ENCODE data around the gene RIPK1. TPM values are rescaled to one million over a fixed set of nuclear protein-coding genes. Genes with fewer than 3 reads are reported as not detected.
"Not testable (repeated sequence)": the region's sequence is repeated elsewhere in the genome, so short reads cannot be mapped to it uniquely, and the experiment has no call there.

RIPK1 gene
- total RNA-seq, 1 experiment from 2014 or later, result 15.5 TPM

DNA sequence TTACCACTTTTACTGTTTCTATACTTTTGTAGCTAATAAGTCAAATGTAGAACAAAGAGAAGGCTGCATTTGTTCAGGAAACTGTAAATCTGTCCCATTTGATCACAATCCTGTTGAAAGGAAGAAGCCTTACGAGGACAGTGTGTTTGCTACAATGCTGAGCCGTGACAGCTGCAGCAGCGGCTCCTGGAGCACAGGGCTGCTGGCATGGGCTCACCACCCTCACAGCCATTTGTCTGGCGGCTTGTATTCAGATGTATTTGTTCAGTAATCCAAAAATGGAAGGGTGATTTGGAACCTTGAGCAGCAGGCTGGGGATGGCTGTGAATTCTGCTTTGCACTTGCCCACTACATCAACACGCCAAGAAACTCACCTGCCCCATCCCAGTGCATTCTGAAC is 83.4 kb downstream of the RIPK1 start:
- BruUV-seq (replicated peaks), result no TSS peak
- POLR2A ChIA-PET, result no interaction called here

DNA sequence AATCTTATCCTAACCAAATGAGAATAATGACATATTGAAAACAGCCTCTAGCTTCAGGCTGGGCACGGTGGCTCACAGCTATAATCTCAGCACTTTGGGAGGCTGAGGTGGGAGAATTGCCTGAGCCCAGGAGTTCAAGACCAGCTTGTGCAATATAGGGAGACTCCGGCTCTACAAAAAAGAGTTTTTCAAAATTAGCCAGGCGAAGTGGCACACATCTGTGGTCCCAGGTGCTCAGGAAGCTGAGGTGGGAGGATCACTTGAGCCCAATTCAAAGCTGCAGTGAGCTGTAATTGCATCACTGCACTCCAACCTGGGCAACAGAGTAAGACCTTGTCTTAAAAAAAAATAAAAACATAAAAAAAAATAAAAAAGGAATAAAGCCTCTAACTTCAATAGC is 84.4 kb downstream of the RIPK1 start:
- Histone ChIP-seq H3K27me3 (replicated peaks; ENCODE audit: control insufficient read depth, insufficient read depth, low read length) (no peaks in the 10 kb centered on the region), H3K4me1 (no peaks in the 10 kb centered on the region), H3K4me3 (ENCODE audit: low read depth, low read length) (no peak overlapping the region), H3K36me3 (ENCODE audit: control insufficient read depth, insufficient read depth, low read length) (peaks cover 2% of the 10 kb centered on the region), H3K9me3 (no peaks in the 10 kb centered on the region)
- intact Hi-C loops (cut with micrococcal nuclease; ENCODE audit: unreplicated experiment), result no loop called here
- Mint-ChIP-seq H3K4me1 (ENCODE audit: low read depth, unreplicated experiment) (no peaks in the 10 kb centered on the region), H3K36me3 (ENCODE audit: insufficient read depth, unreplicated experiment) (peaks cover 32% of the 10 kb centered on the region), H3K27ac (ENCODE audit: unreplicated experiment) (no peak overlapping the region), H3K27me3 (ENCODE audit: insufficient read depth, unreplicated experiment) (no peaks in the 10 kb centered on the region), H3K9me3 (ENCODE audit: unreplicated experiment) (no peaks in the 10 kb centered on the region), H3K4me3 (ENCODE audit: unreplicated experiment) (no peak overlapping the region)
- CTCF ChIA-PET, result no interaction called here
- POLR2A ChIA-PET, result no interaction called here
- TSS peak; percentile 43 for BruUV-seq (replicated peaks)
- TF ChIP-seq, protein P1, sequence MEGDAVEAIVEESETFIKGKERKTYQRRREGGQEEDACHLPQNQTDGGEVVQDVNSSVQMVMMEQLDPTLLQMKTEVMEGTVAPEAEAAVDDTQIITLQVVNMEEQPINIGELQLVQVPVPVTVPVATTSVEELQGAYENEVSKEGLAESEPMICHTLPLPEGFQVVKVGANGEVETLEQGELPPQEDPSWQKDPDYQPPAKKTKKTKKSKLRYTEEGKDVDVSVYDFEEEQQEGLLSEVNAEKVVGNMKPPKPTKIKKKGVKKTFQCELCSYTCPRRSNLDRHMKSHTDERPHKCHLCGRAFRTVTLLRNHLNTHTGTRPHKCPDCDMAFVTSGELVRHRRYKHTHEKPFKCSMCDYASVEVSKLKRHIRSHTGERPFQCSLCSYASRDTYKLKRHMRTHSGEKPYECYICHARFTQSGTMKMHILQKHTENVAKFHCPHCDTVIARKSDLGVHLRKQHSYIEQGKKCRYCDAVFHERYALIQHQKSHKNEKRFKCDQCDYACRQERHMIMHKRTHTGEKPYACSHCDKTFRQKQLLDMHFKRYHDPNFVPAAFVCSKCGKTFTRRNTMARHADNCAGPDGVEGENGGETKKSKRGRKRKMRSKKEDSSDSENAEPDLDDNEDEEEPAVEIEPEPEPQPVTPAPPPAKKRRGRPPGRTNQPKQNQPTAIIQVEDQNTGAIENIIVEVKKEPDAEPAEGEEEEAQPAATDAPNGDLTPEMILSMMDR (IDR thresholded peaks at IDR 0.05; ENCODE audit: insufficient read depth in 1 of 2, low read depth in 1 of 2, low read length in 1 of 2, severe bottlenecking in 1 of 2, unreplicated experiment in 1 of 2), result no peak
- DNase-seq, result no peak

More for the DNA sequence above, 83.4 kb downstream of the RIPK1 start:
- Mint-ChIP-seq H3K36me3 (ENCODE audit: insufficient read depth, unreplicated experiment) (peaks cover 35% of the 10 kb centered on the region), H3K4me1 (ENCODE audit: low read depth, unreplicated experiment) (no peaks in the 10 kb centered on the region), H3K27ac (ENCODE audit: unreplicated experiment) (no peak overlapping the region), H3K27me3 (ENCODE audit: insufficient read depth, unreplicated experiment) (no peaks in the 10 kb centered on the region), H3K4me3 (ENCODE audit: unreplicated experiment) (no peak overlapping the region), H3K9me3 (ENCODE audit: unreplicated experiment) (no peaks in the 10 kb centered on the region)
- TF ChIP-seq, protein P1 (IDR thresholded peaks at IDR 0.05; ENCODE audit: insufficient read depth in 1 of 2, low read depth in 1 of 2, low read length in 1 of 2, severe bottlenecking in 1 of 2, unreplicated experiment in 1 of 2), result no peak
- Histone ChIP-seq H3K27me3 (replicated peaks; ENCODE audit: control insufficient read depth, insufficient read depth, low read length) (no peaks in the 10 kb centered on the region), H3K4me1 (no peaks in the 10 kb centered on the region), H3K36me3 (ENCODE audit: control insufficient read depth, insufficient read depth, low read length) (peaks cover 2% of the 10 kb centered on the region), H3K4me3 (ENCODE audit: low read depth, low read length) (no peak overlapping the region), H3K9me3 (no peaks in the 10 kb centered on the region)
- CTCF ChIA-PET, result interaction anchor here (1.1 kb wide), 1 partner anchor 100 kb away, joined by 4 read pairs; no protein-coding TSS in a partner anchor
- DNase-seq, result no peak
- intact Hi-C loops (cut with micrococcal nuclease; ENCODE audit: unreplicated experiment), result no loop called here

DNA sequence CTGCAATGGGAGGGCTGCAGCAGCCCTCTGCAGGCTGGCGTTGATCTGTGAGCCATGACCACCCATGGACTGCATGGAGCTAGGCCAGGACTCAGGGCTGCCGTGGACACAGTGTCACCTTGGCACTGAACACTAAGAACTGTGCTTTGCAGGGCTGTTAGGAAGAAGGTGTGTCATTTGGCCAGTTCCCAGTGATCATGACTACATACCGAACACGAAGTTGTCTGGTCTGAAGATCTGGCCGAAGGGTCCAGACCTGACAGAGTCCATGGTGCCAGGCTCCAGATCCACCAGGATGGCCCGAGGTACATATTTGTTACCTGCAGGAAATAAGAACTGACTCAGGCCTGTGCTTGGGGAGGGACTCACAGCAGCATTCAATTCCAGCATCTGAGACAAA is 87.1 kb downstream of the RIPK1 start:
- H3K27ac Mint-ChIP-seq (ENCODE audit: unreplicated experiment); CTCF ChIA-PET; H3K36me3 ChIP-seq (ENCODE audit: control insufficient read depth, insufficient read depth, low read length); BruUV-seq (replicated peaks); DNase-seq; H3K4me1 Mint-ChIP-seq (ENCODE audit: low read depth, unreplicated experiment); intact Hi-C loops (cut with micrococcal nuclease; ENCODE audit: unreplicated experiment); H3K27me3 ChIP-seq (replicated peaks; ENCODE audit: control insufficient read depth, insufficient read depth, low read length); H3K27me3 Mint-ChIP-seq (ENCODE audit: insufficient read depth, unreplicated experiment); H3K9me3 Mint-ChIP-seq (ENCODE audit: unreplicated experiment); H3K9me3 ChIP-seq; POLR2A ChIA-PET; H3K4me3 ChIP-seq (ENCODE audit: low read depth, low read length): not testable (repeated sequence)
- peaks cover 30% of the 10 kb centered on the region for H3K36me3 Mint-ChIP-seq (ENCODE audit: insufficient read depth, unreplicated experiment)
- peak overlapping the region; percentile 42 for H3K4me3 Mint-ChIP-seq (ENCODE audit: unreplicated experiment)
- H3K4me1 ChIP-seq, result peaks cover 13% of the 10 kb centered on the region; the same call in 1 of the 2 replicates

DNA sequence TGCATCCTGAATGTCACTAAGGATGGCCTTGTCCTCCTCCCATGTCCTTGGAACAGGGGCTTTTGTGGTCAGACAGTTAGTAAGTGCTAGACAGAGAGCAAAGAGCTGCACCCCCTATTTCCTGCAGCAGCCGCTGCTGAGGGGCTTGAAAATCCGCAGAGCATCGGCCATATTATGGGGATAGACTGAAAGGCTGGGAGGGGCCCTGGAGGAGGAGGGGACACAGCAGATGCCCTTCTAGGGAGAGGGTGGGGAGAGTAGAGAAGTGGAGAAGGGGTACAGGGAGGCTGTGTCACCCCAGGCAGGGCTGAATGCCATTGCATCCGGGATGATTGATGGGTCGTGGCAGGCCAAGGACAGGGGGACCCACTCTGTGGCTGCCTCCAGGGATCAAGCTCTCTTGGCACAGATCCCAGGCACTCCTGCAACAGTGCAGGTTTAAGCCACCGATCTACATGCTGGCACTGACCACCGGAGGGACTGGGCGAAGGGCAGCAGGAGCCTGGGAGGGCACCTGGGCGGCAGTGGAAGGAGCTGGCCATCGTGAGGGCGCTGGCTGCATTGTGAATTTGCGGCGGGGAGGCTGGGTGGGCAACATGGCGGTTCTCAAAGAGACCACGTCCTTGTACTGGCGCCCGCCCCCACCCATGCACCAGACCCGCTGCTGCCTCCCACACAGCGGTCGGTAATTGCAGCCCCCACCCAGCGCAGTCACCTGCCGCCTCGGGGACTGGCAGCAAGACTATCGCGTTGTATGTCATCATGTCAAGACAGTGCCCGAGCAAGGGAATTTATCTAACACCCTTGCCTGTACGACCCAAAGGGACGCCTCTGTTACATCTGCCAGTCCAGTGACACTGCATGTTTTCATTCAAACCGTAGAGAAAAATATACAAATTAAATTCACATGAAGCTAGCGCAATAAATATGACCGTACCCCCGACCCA is 88.2 kb downstream of the RIPK1 start:
- peak in 1 of 2 experiments; percentile 19 for DNase-seq
- H3K9me3 ChIP-seq; H3K27me3 ChIP-seq (replicated peaks; ENCODE audit: control insufficient read depth, insufficient read depth, low read length); intact Hi-C loops (cut with micrococcal nuclease; ENCODE audit: unreplicated experiment); H3K27me3 Mint-ChIP-seq (ENCODE audit: insufficient read depth, unreplicated experiment); H3K36me3 ChIP-seq (ENCODE audit: control insufficient read depth, insufficient read depth, low read length); H3K9me3 Mint-ChIP-seq (ENCODE audit: unreplicated experiment): not testable (repeated sequence)
- CTCF ChIA-PET, result interaction anchor here (0.6 to 1.0 kb wide), 16 partner anchors 9 to 103 kb away, joined by 3 to 14 read pairs (median 7); partner anchors contain the start of genes BPHL and PSMG4
- peak overlapping the region; percentile 61 for H3K4me3 ChIP-seq (ENCODE audit: low read depth, low read length)
- POLR2A ChIA-PET, result interaction anchor here (0.6 to 1.5 kb wide), 8 partner anchors 9 to 133 kb away, joined by 3 to 6 read pairs (median 4); partner anchors contain the start of gene PSMG4
- Mint-ChIP-seq H3K4me1 (ENCODE audit: low read depth, unreplicated experiment) (peaks cover 10% of the 10 kb centered on the region), H3K27ac (ENCODE audit: unreplicated experiment) (peak overlapping the region; percentile 64), H3K36me3 (ENCODE audit: insufficient read depth, unreplicated experiment) (peaks cover 30% of the 10 kb centered on the region), H3K4me3 (ENCODE audit: unreplicated experiment) (peak overlapping the region; percentile 77)
- BruUV-seq (replicated peaks), result TSS peak; percentile 36
- peaks cover 13% of the 10 kb centered on the region; the same call in 1 of the 2 replicates for H3K4me1 ChIP-seq
